Islet precursor cell (in vitro differentiated cells): ENCODE data around the gene PRDX5.
A peak's percentile ranks its signal among the peaks of the same experiment; 100 is the strongest.

ENCODE experiments used
- DNase-seq: peaks from one replicate; pipeline ENCODE4 v3.0.0-alpha.2; 2018

Gene PRDX5

GRCh38 chr11:64367931-64368672 lies 50.2 kb downstream of the PRDX5 start:
- peak; percentile 39 for DNase-seq

GRCh38 chr11:64368673-64369074 lies 50.8 kb downstream of the PRDX5 start:
- DNase-seq: no peak

- peak; percentile 48 for DNase-seq
Measured at GRCh38 chr11:64369440-64370421, 51.8 kb downstream of the PRDX5 start.

- DNase-seq: no peak
Measured at GRCh38 chr11:64371201-64371600, 53.3 kb downstream of the PRDX5 start.
